K562 (cell line): ENCODE measurements around the gene KATNB1. TPM values are rescaled to one million over a fixed set of nuclear protein-coding genes. Genes with fewer than 3 reads are reported as not detected.

Source experiments
- ARHGAP35 ChIP-seq: fragments of 450-650 bp; IDR thresholded peaks from 2 replicates; pipeline ENCODE4 v1.6.1; 2018; ENCODE audit not compliant: partially characterized antibody
- BCOR ChIP-seq: fragments of 450-650 bp; IDR thresholded peaks from 2 replicates; pipeline ENCODE4 v1.6.1; 2016
- ERF ChIP-seq: fragments of 450-650 bp; formaldehyde crosslinking; IDR thresholded peaks from 2 replicates; pipeline ENCODE4 v1.4.0; 2020; ENCODE audit warnings: mild to moderate bottlenecking, mixed read lengths
- ETV6 ChIP-seq, 3 experiments: fragments of 150-350 bp in 1 of 3; sonication (generic) in 1 of 3; formaldehyde crosslinking in 1 of 3; IDR thresholded peaks; 2 replicates each; pipeline versions ENCODE4 v1.6.1 to v1.8.0; 2014 to 2022; ENCODE audit warnings: borderline replicate concordance in 2 of 3, low read depth in 2 of 3, antibody characterized with exemption in 1 of 3, low read length in 1 of 3, mild to moderate bottlenecking in 1 of 3, missing genetic modification reagents in 1 of 3
- EZH2 ChIP-seq: IDR thresholded peaks from 2 replicates; pipeline ENCODE4 v1.6.1; 2012; ENCODE audit warnings: low read depth, mild to moderate bottlenecking, inconsistent platforms, low read length, borderline replicate concordance
- FOS ChIP-seq: IDR thresholded peaks from 3 replicates; pipeline ENCODE4 v1.6.1; 2011; ENCODE audit not compliant: insufficient read length; ENCODE audit errors: extremely low read depth
- FOXA1 ChIP-seq: fragments of 450-650 bp; IDR thresholded peaks from 2 replicates; pipeline ENCODE4 v1.6.1; 2016; ENCODE audit warnings: mild to moderate bottlenecking, borderline replicate concordance
- FOXA3 ChIP-seq, 2 experiments: fragments of 450-650 bp in 1 of 2; sonication (generic) in 1 of 2; formaldehyde crosslinking; IDR thresholded peaks in 1 of 2; conservative IDR thresholded peaks in 1 of 2; 2 replicates each; pipeline versions ENCODE4 v1.4.0 to v1.8.0; 2020 to 2022; ENCODE audit warnings: mild to moderate bottlenecking in 2 of 2, missing genetic modification reagents in 1 of 2
- GTF2F1 ChIP-seq: IDR thresholded peaks from 2 replicates; pipeline ENCODE4 v1.6.1; 2011; ENCODE audit warnings: low read depth, low read length, improper control_type of control experiment
- HNRNPLL ChIP-seq: fragments of 200-400 bp; formaldehyde crosslinking; IDR thresholded peaks from 2 replicates; pipeline ENCODE4 v1.6.1; 2017; ENCODE audit warnings: low read length, low read depth, mild to moderate bottlenecking; ENCODE audit not compliant: poor library complexity, severe bottlenecking
- ILF3 ChIP-seq: fragments of 450-650 bp; IDR thresholded peaks from 2 replicates; pipeline ENCODE4 v1.6.1; 2018; ENCODE audit warnings: antibody characterized with exemption, mild to moderate bottlenecking, moderate library complexity, borderline replicate concordance
- MCM2 ChIP-seq: fragments of 450-650 bp; IDR thresholded peaks from 2 replicates; pipeline ENCODE4 v1.6.1; 2017; ENCODE audit warnings: low read depth, mild to moderate bottlenecking
- NR1H2 ChIP-seq: sonication (generic); formaldehyde crosslinking; IDR thresholded peaks from 2 replicates; pipeline ENCODE4 v1.4.0; 2020; ENCODE audit warnings: mild to moderate bottlenecking, missing genetic modification reagents
- PCBP1 ChIP-seq: fragments of 200-400 bp; formaldehyde crosslinking; IDR thresholded peaks from 2 replicates; pipeline ENCODE4 v1.6.1; 2018; ENCODE audit warnings: mild to moderate bottlenecking, low read depth, low read length; ENCODE audit not compliant: poor library complexity, severe bottlenecking
- SRSF1 ChIP-seq: fragments of 200-400 bp; formaldehyde crosslinking; IDR thresholded peaks from 2 replicates; pipeline ENCODE4 v1.6.1; 2017; ENCODE audit warnings: mild to moderate bottlenecking, low read depth, low read length, moderate library complexity
- ZNF583 ChIP-seq: fragments of 250-450 bp; sonication (Bioruptor Pico); IDR thresholded peaks from 2 replicates; pipeline ENCODE4 v1.4.0; 2020
- ZNF764 ChIP-seq: fragments of 250-450 bp; sonication (Bioruptor Pico); IDR thresholded peaks from 2 replicates; pipeline ENCODE4 v1.4.0; 2020; ENCODE audit warnings: low read depth, mild to moderate bottlenecking, moderate library complexity
- ZZZ3 ChIP-seq: fragments of 450-650 bp; IDR thresholded peaks from 2 replicates; pipeline ENCODE4 v1.6.1; 2016; ENCODE audit warnings: antibody characterized with exemption, mild to moderate bottlenecking, moderate library complexity
- polyA plus RNA-seq, 8 experiments: library from polyadenylated mRNA; depleted of rRNA in 4 of 8; stranded (reverse) in 5 of 8; unstranded in 3 of 8; fragments of >200 nt; fragmentation: Nextera tagmentation in 2 of 8; fragmentation: Illumina TruSeq in 1 of 8; extraction: Ambion mirVana in 2 of 8; extraction: Trizol in 1 of 8; gene quantifications; 2 replicates each; pipeline versions ENCODE4 v1.2.1 to v1.2.3, GENCODE V29; 2011 to 2014; ENCODE audit warnings: inconsistent platforms in 1 of 8, missing spikeins in 1 of 8
- total RNA-seq, 7 experiments: library from RNA; depleted of rRNA in 6 of 7; stranded (reverse); fragments of >200 nt in 6 of 7; fragmentation: Illumina TruSeq in 2 of 7; extraction: Trizol in 2 of 7; gene quantifications; 2 replicates each; pipeline versions ENCODE4 v1.2.1 to v1.2.3, GENCODE V29; 2011 to 2021; ENCODE audit warnings: low replicate concordance in 1 of 7
- TF ChIP-seq, protein P1 (sequence below): fragments of 200-800 bp; sonication (Bioruptor generic); IDR thresholded peaks from 2 replicates; pipeline ENCODE4 v1.6.1; 2017; ENCODE audit warnings: missing genetic modification characterization, missing compliant biosample characterization
- TF ChIP-seq, protein P2 (sequence below), 2 experiments: IDR thresholded peaks; 2 replicates each; pipeline ENCODE4 v1.6.1; 2012; ENCODE audit warnings: improper control_type of control experiment in 2 of 2, low read depth in 2 of 2, low read length in 2 of 2, borderline replicate concordance in 1 of 2
- TF ChIP-seq, protein P3 (sequence below): fragments of 200-400 bp; formaldehyde crosslinking; IDR thresholded peaks from 2 replicates; pipeline ENCODE4 v1.6.1; 2017; ENCODE audit warnings: mild to moderate bottlenecking, low read depth, low read length, moderate library complexity

The KATNB1 gene
- total and polyA plus RNA-seq, 9 of the 15 experiments (the other 6 are each of a cell fraction or from before 2014, with no cell fraction given): 1.2 to 52.6 (median 21.9) TPM

DNA sequence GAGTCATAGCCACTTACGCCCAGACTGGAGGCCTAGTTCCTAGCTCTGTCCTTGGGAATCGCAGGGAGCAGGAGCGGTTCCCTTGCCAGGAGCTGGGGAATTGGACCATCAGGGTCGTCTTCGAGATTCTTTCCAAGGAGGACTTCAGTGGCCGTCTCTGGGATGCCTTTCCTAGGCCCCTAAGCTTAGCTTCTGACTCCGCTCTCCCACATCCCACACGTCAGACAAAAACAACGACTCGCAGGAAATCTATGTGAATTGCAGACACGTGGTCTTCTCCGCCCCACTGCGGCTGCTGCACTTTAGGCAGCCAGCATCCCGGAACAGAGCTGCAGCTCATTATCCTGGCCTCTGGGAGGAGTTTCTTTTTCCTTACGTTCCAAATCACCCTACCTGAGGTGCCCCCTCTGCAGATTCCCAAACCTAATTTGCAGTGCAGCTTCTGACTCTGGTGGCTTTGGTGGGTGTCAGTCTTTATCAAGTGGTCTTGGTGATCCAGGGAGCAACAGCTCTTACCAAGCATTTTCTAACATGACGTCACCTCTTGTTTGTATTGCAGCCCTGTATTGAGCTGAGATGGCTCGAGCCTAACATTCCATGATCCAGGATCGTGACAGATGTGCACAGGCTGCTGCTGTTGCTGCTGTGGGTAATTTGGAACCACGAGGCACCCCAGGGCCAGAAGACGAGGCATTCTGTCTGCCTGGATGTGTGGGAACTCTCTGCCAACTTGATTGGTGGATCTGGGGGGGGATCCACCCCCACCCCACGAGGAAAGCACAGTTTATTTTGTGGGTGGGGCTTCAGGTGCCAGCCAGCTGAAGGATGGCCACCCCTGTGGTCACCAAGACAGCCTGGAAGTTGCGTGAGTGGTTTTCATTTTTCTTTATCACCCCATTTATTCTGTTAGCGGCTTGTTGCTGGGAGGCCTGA is 1.1 kb downstream of the KATNB1 start (continued):
- TF ChIP-seq, protein P1, sequence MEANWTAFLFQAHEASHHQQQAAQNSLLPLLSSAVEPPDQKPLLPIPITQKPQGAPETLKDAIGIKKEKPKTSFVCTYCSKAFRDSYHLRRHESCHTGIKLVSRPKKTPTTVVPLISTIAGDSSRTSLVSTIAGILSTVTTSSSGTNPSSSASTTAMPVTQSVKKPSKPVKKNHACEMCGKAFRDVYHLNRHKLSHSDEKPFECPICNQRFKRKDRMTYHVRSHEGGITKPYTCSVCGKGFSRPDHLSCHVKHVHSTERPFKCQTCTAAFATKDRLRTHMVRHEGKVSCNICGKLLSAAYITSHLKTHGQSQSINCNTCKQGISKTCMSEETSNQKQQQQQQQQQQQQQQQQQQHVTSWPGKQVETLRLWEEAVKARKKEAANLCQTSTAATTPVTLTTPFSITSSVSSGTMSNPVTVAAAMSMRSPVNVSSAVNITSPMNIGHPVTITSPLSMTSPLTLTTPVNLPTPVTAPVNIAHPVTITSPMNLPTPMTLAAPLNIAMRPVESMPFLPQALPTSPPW (CRISPR knock-in tag): peak; percentile 30; the same call in 1 of the 2 replicates
- no peak for TF ChIP-seq ZNF583 (CRISPR knock-in tag)
- TF ChIP-seq FOXA1: no peak
- no peak for TF ChIP-seq NR1H2 (CRISPR knock-in tag)
- TF ChIP-seq ZNF764 (CRISPR knock-in tag): no peak
- no peak for TF ChIP-seq ERF
- TF ChIP-seq PCBP1: no peak
- no peak for TF ChIP-seq ZZZ3
- no peak for TF ChIP-seq BCOR
- TF ChIP-seq ARHGAP35: no peak
- no peak for TF ChIP-seq FOS
- TF ChIP-seq MCM2: no peak
- TF ChIP-seq EZH2: no peak
- TF ChIP-seq FOXA3 (CRISPR knock-in tag; conservative IDR thresholded peaks at IDR 0.05 in 1 of 2, IDR thresholded peaks at IDR 0.05 in 1 of 2): peak in 1 of 2 experiments; percentile 55; a peak in 2 of 4 replicates
- TF ChIP-seq, protein P2, sequence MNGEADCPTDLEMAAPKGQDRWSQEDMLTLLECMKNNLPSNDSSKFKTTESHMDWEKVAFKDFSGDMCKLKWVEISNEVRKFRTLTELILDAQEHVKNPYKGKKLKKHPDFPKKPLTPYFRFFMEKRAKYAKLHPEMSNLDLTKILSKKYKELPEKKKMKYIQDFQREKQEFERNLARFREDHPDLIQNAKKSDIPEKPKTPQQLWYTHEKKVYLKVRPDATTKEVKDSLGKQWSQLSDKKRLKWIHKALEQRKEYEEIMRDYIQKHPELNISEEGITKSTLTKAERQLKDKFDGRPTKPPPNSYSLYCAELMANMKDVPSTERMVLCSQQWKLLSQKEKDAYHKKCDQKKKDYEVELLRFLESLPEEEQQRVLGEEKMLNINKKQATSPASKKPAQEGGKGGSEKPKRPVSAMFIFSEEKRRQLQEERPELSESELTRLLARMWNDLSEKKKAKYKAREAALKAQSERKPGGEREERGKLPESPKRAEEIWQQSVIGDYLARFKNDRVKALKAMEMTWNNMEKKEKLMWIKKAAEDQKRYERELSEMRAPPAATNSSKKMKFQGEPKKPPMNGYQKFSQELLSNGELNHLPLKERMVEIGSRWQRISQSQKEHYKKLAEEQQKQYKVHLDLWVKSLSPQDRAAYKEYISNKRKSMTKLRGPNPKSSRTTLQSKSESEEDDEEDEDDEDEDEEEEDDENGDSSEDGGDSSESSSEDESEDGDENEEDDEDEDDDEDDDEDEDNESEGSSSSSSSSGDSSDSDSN (IDR thresholded peaks at IDR 0.05; ENCODE audit: borderline replicate concordance in 1 of 2, low read depth in 2 of 2, low read length in 2 of 2): no peak
- no peak for TF ChIP-seq ETV6 (IDR thresholded peaks at IDR 0.05; ENCODE audit: borderline replicate concordance in 1 of 2, low read depth in 2 of 2, low read length in 1 of 2)
- no peak for TF ChIP-seq ETV6 (CRISPR knock-in tag; IDR thresholded peaks at IDR 0.05; ENCODE audit: borderline replicate concordance)
- TF ChIP-seq ILF3: no peak
- TF ChIP-seq HNRNPLL: peak; percentile 66
- no peak for TF ChIP-seq GTF2F1
- TF ChIP-seq, protein P3, sequence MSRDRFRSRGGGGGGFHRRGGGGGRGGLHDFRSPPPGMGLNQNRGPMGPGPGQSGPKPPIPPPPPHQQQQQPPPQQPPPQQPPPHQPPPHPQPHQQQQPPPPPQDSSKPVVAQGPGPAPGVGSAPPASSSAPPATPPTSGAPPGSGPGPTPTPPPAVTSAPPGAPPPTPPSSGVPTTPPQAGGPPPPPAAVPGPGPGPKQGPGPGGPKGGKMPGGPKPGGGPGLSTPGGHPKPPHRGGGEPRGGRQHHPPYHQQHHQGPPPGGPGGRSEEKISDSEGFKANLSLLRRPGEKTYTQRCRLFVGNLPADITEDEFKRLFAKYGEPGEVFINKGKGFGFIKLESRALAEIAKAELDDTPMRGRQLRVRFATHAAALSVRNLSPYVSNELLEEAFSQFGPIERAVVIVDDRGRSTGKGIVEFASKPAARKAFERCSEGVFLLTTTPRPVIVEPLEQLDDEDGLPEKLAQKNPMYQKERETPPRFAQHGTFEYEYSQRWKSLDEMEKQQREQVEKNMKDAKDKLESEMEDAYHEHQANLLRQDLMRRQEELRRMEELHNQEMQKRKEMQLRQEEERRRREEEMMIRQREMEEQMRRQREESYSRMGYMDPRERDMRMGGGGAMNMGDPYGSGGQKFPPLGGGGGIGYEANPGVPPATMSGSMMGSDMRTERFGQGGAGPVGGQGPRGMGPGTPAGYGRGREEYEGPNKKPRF: no peak
- no peak for TF ChIP-seq SRSF1
